ENCODE measurements around the gene ARPC5.

Gene ARPC5

DNA sequence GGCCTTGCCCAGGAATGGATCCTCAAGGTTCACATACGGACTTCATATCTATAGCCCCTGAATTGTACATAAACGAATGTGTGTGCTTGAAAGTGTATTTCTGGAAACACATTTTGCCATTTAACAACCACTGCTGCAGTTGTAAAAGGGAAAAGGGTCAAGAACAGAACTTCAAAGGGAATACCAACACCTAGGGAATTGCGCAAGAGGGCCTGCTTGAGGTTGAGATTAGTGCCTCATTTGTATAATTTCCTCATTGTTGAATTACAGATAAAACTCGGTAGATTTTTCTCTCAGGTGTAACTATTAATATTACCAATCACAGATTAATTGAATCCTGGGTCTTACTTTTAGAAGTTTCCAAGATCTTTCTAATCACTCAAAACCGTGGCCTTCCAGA is 51.4 kb downstream of the ARPC5 start:
- DNase-seq, result no peak

DNA sequence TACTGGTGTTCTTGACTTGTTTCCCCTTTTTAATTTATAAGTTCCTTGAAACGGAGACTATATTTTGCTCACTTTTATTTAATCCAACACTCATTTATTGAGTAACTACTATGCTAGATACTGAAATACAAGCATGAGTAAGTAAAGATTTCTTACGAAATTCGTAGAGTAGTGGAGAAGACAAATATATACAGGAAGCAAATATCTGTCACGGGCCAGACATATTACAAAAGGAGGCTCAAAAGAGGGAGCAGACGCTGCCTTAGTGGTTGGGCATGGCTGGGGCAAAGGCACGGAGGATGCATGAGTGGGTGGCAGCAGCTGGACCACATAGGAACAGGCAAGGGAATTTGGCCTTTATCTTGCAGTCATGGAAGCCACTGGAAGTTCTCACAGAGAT is 52.1 kb downstream of the ARPC5 start:
- no peak for DNase-seq

DNA sequence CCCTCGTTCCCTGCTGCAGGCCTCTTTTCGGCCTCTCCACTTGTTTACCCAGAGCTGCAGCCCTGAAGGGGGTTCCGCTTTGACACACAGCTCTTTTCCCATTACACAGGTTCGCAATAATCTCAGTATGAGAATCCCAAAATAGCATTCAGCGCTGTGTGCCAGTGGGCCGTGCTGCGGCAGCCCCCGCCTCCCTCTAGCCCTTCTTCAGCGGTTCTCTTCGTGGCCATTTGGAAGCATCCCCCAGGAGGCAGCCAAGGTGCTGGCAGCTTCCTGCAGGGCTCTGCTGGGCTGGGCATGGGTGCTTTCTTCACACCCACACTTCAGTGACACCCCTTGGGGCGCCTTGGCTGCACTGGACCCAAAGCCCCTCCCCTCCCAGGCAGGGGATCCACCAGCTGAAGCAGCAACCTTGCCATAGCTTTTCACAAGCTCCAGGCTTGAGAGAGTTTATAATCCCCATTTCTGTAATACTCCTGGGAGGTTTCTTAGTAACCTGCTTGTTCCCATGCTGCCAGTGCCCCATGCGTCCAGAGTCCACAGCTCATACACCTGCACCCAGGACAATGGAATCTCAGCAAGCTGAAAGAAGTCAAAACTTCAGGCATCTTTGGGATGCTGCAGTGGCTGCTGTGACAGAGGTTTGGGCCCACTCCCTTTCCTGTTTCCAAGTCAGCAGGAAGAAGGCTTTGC is 53.4 kb downstream of the ARPC5 start:
- DNase-seq, result no peak

DNA sequence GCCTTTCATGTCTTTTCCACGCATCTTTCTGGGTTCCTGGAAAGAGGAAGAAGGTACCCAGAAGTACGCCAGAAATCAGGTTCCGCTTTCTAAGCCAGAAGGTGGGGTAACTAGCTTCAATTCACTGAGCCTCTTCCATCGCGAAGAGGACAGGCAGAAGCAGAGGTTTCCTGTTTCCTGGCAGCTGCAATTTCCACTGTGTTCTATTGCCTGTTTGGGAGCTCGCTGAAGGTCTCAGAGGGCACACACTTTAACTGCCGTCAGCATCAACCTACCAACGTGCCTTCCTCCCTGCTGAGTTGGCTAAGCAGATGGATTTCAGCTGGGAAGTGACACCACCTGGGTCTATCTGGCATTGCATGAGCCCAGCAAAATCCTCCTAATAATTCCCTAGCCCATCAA is 55.3 kb downstream of the ARPC5 start:
- peak; percentile 25 for DNase-seq

DNA sequence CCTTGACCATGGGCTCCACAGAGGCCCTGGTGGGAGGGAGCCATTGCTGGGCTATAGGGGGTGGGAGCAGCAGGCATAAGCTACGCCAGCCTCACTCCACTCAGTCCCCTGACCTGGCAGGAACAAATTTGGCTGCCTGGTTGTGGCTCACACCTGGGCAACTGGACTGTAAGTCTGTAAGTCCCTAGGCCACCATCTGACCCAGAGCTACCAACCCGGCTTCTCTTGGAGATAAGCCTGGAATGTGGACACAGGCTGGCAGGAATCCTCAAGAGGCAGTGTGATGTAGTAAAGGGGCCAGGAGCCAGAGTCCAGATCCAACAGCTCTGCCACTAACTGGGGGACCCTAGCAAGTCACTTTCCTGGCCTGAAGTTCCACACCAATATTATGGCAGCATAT is 56.7 kb downstream of the ARPC5 start:
- DNase-seq, result no peak

DNA sequence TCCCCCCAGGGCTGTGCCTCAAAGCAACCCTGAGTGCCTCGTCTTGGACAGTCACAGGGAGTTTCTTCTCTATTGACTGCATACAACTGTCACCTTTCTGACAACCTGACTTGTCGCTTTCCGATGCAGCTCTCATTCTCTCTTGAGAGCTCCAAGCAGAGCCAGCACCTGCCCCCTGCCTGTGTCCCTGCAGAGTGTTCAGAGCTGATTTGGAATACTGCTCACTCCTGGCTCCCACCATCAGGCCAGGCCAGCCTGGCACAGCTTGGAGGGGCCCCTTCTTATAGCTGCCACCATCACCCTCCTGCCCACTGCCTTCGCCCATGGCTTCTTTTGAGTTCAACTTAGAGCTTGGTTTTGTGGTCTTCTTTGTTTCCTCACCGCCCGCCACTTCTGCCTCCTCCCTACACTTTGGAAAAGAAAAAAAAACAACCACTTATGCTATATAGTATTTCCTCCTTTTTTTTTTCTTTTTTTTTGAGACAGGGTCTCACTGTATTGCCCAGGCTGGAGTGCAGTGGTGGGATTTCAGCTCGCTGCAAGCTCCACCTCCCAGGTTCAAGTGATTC is 57.6 kb downstream of the ARPC5 start:
- no peak for DNase-seq

DNA sequence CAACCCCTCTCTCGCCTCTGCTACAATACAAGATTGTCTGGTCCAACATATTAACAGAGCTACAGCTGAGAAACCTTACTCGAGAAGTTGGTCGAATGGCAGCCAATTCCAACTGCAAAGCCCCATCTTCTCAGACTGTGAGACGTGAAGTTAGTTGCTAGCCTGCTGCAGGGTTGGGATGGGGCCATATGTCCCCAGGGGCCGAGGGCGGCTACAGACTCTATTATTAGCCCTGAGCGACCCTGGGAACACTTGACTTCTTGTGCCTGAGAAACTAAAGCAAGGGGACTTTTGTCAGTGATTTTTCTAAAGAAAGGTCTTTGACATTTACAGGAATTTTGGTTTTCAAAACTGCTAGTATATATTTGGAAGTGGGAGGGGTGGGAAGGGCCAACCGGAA is 59.0 kb downstream of the ARPC5 start:
- DNase-seq, result no peak

DNA sequence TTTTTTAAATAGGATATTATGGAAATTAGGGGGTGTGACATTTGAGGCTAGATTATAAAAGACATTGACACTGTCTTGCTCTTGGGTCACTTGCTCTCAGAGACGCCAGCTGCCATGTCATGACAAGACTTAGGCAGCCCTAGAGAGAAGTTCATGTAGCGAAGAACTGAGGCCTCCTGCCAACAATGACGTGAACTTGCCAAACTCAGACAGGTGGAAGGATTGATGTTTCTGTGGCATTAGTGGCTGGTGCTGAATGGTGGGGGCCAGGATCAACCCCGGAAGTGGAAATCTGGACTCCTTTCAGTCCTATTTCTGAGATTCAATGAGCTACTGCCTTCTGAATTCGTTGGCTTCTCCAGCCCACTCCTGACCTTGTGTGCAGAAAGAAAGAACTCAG is 60.0 kb downstream of the ARPC5 start:
- DNase-seq, result no peak

DNA sequence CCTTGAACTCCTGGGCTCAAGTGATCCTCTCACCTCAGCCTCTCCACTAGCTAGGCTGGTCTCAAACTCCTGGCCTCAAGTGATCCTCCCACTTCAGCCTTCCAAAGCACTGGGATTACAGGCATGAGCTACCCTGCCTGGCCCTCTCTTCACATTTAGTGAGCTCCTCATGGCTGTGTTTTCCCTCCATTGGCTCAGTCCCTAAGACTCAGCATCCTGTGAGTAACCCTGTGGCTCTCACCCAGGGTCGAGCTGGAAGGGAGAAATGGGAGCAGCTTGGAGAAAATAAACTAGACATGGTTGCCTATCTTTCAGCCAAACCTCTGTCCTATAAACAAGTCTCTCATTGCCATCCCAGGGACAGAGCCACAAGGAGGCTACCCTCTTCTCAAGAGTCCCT is 62.9 kb downstream of the ARPC5 start:
- no peak for DNase-seq

DNA sequence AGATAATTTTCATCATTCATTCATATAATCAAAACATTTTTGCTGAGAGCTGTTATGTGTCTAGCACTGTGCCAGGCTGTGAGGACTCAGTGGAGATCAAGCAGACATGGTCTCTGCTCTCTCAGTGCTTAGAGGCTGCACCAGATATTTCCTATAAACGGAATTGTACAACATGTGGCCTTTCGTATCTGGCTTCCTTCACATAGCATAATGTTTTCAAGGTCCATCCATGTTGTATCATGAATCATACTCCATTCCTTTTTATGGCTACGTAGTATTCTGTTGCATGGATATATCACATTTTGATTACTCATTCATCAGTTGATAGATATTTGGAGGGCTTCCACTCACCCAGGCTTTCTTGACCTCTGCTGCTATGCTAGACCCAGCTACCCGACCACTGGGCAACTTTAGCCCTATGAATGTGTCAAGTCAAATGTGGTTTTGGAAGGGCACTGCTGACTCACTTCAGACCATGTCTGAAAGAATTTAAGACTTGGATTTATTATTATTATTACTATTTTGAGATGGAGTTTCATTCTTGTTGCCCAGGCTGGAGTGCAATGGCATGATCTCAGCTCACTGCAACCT is 63.8 kb downstream of the ARPC5 start:
- no peak for DNase-seq
